ENCODE measurements around the gene AQP7.
"Not testable (repeated sequence)": the region's sequence is repeated elsewhere in the genome, so short reads cannot be mapped to it uniquely, and the experiment has no call there.

Gene AQP7

GRCh38 chr9:33431420-33431819, 29.1 kb upstream of the AQP7 start:
- DNase-seq, result no peak

- no peak for DNase-seq
Observed at GRCh38 chr9:33430942-33431341, 28.6 kb upstream of the AQP7 start.

GRCh38 chr9:33429256-33429985, 27.1 kb upstream of the AQP7 start:
- DNase-seq, result no peak

GRCh38 chr9:33426843-33427293, 24.5 kb upstream of the AQP7 start:
- no peak for DNase-seq

GRCh38 chr9:33425128-33425533, 22.8 kb upstream of the AQP7 start:
- peak in 1 of 2 donors; percentile 51 for DNase-seq

- DNase-seq, result not testable (repeated sequence)
Observed at GRCh38 chr9:33424492-33424891, 22.1 kb upstream of the AQP7 start.

- DNase-seq, result not testable (repeated sequence)
Observed at GRCh38 chr9:33424043-33424442, 21.7 kb upstream of the AQP7 start.

GRCh38 chr9:33419708-33420303, 17.4 kb upstream of the AQP7 start:
- DNase-seq, result no peak

GRCh38 chr9:33418090-33418489, 15.7 kb upstream of the AQP7 start:
- DNase-seq, result no peak

- no peak for DNase-seq
Observed at GRCh38 chr9:33416996-33417395, 14.6 kb upstream of the AQP7 start.

GRCh38 chr9:33415501-33416038, 13.2 kb upstream of the AQP7 start:
- DNase-seq, result peak; percentile 46 to 73

GRCh38 chr9:33414889-33415500, 12.6 kb upstream of the AQP7 start:
- peak in 1 of 2 donors; percentile 61 for DNase-seq

- DNase-seq, result no peak
Observed at GRCh38 chr9:33414268-33414667, 11.9 kb upstream of the AQP7 start.

- no peak for DNase-seq
Observed at GRCh38 chr9:33408087-33408486, 5.7 kb upstream of the AQP7 start.

GRCh38 chr9:33407061-33407460, 4.7 kb upstream of the AQP7 start:
- no peak for DNase-seq

- peak; percentile 35 to 61 for DNase-seq
Observed at GRCh38 chr9:33404788-33405362, 2.5 kb upstream of the AQP7 start.

- no peak for DNase-seq
Observed at GRCh38 chr9:33403941-33404787, 1.8 kb upstream of the AQP7 start.

GRCh38 chr9:33401809-33402208, 559 bp downstream of the AQP7 start:
- not testable (repeated sequence) for DNase-seq

- not testable (repeated sequence) for DNase-seq
Observed at GRCh38 chr9:33399047-33399446, 3.3 kb downstream of the AQP7 start.

GRCh38 chr9:33397801-33398200, 4.6 kb downstream of the AQP7 start:
- DNase-seq, result peak; percentile 17 to 49

- not testable (repeated sequence) for DNase-seq
Observed at GRCh38 chr9:33395159-33395879, 7.0 kb downstream of the AQP7 start.

GRCh38 chr9:33393986-33394385, 8.4 kb downstream of the AQP7 start:
- DNase-seq, result not testable (repeated sequence)
